Fibroblast of mammary gland (primary cell): ENCODE measurements around the gene OR10A4.
"Not testable (repeated sequence)": the region's sequence is repeated elsewhere in the genome, so short reads cannot be mapped to it uniquely, and the experiment has no call there.

Source experiments
- DNase-seq: peaks from one replicate; pipeline ENCODE4 v3.0.0-alpha.2; 2010; ENCODE audit warnings: low read depth
- H3K4me3 ChIP-seq: 2 replicates; pipeline ENCODE4 v1.5.1; 2011; ENCODE audit warnings: low read depth, mild to moderate bottlenecking, low read length, moderate library complexity; ENCODE audit not compliant: control insufficient read depth
- TF ChIP-seq, protein P1 (sequence below): conservative IDR thresholded peaks from 2 replicates; pipeline ENCODE4 v1.5.1; 2011; ENCODE audit warnings: low read depth, low read length, inconsistent platforms; ENCODE audit not compliant: control insufficient read depth, insufficient read depth

Gene OR10A4

GRCh38 chr11:6844356-6844755 lies 32.1 kb upstream of the OR10A4 start:
- H3K4me3 ChIP-seq: no peak overlapping the region
- DNase-seq: no peak
- TF ChIP-seq, protein P1, sequence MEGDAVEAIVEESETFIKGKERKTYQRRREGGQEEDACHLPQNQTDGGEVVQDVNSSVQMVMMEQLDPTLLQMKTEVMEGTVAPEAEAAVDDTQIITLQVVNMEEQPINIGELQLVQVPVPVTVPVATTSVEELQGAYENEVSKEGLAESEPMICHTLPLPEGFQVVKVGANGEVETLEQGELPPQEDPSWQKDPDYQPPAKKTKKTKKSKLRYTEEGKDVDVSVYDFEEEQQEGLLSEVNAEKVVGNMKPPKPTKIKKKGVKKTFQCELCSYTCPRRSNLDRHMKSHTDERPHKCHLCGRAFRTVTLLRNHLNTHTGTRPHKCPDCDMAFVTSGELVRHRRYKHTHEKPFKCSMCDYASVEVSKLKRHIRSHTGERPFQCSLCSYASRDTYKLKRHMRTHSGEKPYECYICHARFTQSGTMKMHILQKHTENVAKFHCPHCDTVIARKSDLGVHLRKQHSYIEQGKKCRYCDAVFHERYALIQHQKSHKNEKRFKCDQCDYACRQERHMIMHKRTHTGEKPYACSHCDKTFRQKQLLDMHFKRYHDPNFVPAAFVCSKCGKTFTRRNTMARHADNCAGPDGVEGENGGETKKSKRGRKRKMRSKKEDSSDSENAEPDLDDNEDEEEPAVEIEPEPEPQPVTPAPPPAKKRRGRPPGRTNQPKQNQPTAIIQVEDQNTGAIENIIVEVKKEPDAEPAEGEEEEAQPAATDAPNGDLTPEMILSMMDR: no peak

GRCh38 chr11:6845383-6845782 lies 31.0 kb upstream of the OR10A4 start, which contains the start of gene OR10A5:
TSS of gene OR10A5 (plus strand) at chr11:6845683. CDS start at chr11:6845683, 0 bp downstream.
- H3K4me3 ChIP-seq: no peak within 1 kb of the TSS
- no peak for DNase-seq
- TF ChIP-seq, protein P1: no peak

- TF ChIP-seq, protein P1: no peak
- no peak overlapping the region for H3K4me3 ChIP-seq
- no peak for DNase-seq
Observed at GRCh38 chr11:6850526-6850925, 25.9 kb upstream of the OR10A4 start.

DNA sequence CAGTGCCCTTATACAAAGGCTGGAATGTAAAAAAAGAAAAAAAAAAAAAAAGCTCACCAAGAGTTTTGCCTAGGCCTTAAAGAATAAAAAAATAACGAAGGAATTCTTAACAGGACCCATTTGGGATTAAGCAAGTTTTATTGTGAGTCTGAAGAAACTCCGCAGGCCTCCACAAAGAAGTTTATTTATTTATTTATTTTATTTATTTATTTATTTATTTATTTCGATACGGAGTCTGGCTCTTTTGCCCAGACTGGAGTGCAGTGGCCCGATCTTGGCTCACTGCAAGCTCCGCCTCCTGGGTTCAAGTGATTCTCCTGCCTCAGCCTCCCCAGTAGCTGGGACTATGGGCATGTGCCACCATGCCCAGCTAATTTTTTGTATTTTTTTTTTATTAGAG lies 21.6 kb upstream of the OR10A4 start:
- not testable (repeated sequence) for H3K4me3 ChIP-seq

GRCh38 chr11:6855971-6856541 lies 20.4 kb upstream of the OR10A4 start:
- TF ChIP-seq, protein P1: no peak
- no peak overlapping the region for H3K4me3 ChIP-seq
- DNase-seq: peak; percentile 65

More for the DNA sequence above, 21.6 kb upstream of the OR10A4 start:
- DNase-seq: not testable (repeated sequence)

- DNase-seq: peak; percentile 48
Observed at GRCh38 chr11:6856871-6857270, 19.6 kb upstream of the OR10A4 start.

DNA sequence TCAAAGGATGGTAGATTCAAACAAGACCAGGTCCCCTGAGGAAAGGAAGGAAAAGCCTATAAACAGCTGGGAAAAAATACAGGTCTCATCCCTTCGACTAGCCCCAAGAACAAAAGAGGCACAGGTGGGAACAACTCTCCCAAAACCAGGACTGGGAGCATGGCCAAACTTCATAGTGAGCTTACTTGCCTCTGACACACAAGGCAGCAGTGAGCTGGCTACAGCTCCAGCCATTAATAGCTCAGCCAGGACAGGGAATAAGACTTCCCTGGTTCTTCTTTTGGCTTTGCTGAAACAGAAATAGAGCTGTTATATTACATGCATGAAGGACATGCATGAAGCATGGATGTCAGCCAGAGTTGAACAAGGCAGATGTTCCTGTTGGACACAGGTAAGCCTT lies 13.5 kb upstream of the OR10A4 start, which contains the start of gene OR10A2:
Gene OR10A2 (plus strand): TSS at position 97 of the 400 bp plus-strand sequence. CDS start 6,698 bp downstream, outside the sequence.
- TF ChIP-seq, protein P1: peak; percentile 2
- H3K4me3 ChIP-seq: no peak within 1 kb of the TSS
- peak; percentile 46 for DNase-seq

More at GRCh38 chr11:6856871-6857270, 19.6 kb upstream of the OR10A4 start:
- no peak overlapping the region for H3K4me3 ChIP-seq
- TF ChIP-seq, protein P1: no peak
